A549 (cell line): Measurements from ENCODE around the gene MSANTD3. TPM values are rescaled to one million over a fixed set of nuclear protein-coding genes. Genes with fewer than 3 reads are reported as not detected.

Experiments
- ATAC-seq, 2 experiments: fragments of 200-7000 bp in 1 of 2; fragments of >200 bp in 1 of 2; cut with Nextera tagmentation in 1 of 2; cut with Tn5 transposase in 1 of 2; 3 replicates each; pipeline versions ENCODE4 v1.8.0 to v1.9.1; 2018 to 2020; ENCODE audit warnings: mild to moderate bottlenecking in 1 of 2, moderate library complexity in 1 of 2
- CTCF ChIA-PET: fragments of 300-600 bp; sonication (Branson Sonifier 250); formaldehyde crosslinking; extraction: SDS; loops from one replicate; lab custom pipeline; 2021; ENCODE audit warnings: antibody characterized with exemption, inconsistent platforms; lab: Yijun Ruan, JAX
- POLR2A ChIA-PET: fragments of 350-600 bp; formaldehyde crosslinking; extraction: SDS; loops from one replicate; lab custom pipeline; 2021; ENCODE audit warnings: antibody characterized with exemption, inconsistent platforms; lab: Yijun Ruan, JAX
- DNase-seq, 2 experiments: peaks; one replicate each; pipeline versions ENCODE4 v3.0.0 to v3.0.0-alpha.2; 2011 to 2016; ENCODE audit warnings: low read depth in 1 of 2, low spot score in 1 of 2
- FAIRE-seq: peaks from 2 replicates; lab custom pipeline; 2011; peaks lifted over from hg19 to GRCh38; lab: Jason Lieb, UNC
- H3K27ac ChIP-seq, 2 experiments: fragments of >200 bp; sonication (Bioruptor Twin); formaldehyde crosslinking; 3 replicates each; pipeline ENCODE4 v1.5.1; 2016 to 2017
- H3K4me1 ChIP-seq: fragments of >200 bp; sonication (Bioruptor Twin); formaldehyde crosslinking; 3 replicates; pipeline ENCODE4 v1.6.1; 2016
- H3K4me2 ChIP-seq: fragments of >200 bp; sonication (Bioruptor Twin); formaldehyde crosslinking; 3 replicates; pipeline ENCODE4 v1.6.1; 2016
- H3K4me3 ChIP-seq: fragments of >200 bp; sonication (Bioruptor Twin); formaldehyde crosslinking; 3 replicates; pipeline ENCODE4 v1.5.1; 2016
- H3K9me3 ChIP-seq: fragments of >200 bp; sonication (Bioruptor Twin); formaldehyde crosslinking; 3 replicates; pipeline ENCODE4 v1.6.1; 2016
- BHLHE40 ChIP-seq: IDR thresholded peaks from 2 replicates; pipeline ENCODE4 v1.6.1; 2012; ENCODE audit warnings: low read depth, low read length, inconsistent platforms
- CBX8 ChIP-seq: fragments of 200-600 bp; sonication (generic); IDR thresholded peaks from 2 replicates; pipeline ENCODE4 v1.6.1; 2016
- EHF ChIP-seq: fragments of 250-450 bp; sonication (Bioruptor Pico); IDR thresholded peaks from 2 replicates; pipeline ENCODE4 v1.5.0; 2020; ENCODE audit warnings: mild to moderate bottlenecking
- EHMT2 ChIP-seq: fragments of 200-600 bp; sonication (generic); IDR thresholded peaks from 2 replicates; pipeline ENCODE4 v1.6.1; 2016; ENCODE audit warnings: antibody characterized with exemption, low read depth, mild to moderate bottlenecking, moderate library complexity
- FOSB ChIP-seq: fragments of 250-450 bp; sonication (Bioruptor Pico); IDR thresholded peaks from 2 replicates; pipeline ENCODE4 v1.5.0; 2020; ENCODE audit warnings: mild to moderate bottlenecking, moderate library complexity
- GATA3 ChIP-seq: IDR thresholded peaks from 2 replicates; pipeline ENCODE4 v1.6.1; 2012; ENCODE audit warnings: borderline replicate concordance
- HDAC2 ChIP-seq: fragments of 200-600 bp; sonication (generic); IDR thresholded peaks from 2 replicates; pipeline ENCODE4 v1.6.1; 2016
- HEYL ChIP-seq: fragments of 250-450 bp; sonication (Bioruptor Pico); IDR thresholded peaks from 2 replicates; pipeline ENCODE4 v1.8.0; 2021; ENCODE audit warnings: mild to moderate bottlenecking, moderate library complexity
- HOXA7 ChIP-seq: fragments of 250-450 bp; sonication (Bioruptor Pico); IDR thresholded peaks from 2 replicates; pipeline ENCODE4 v1.5.0; 2020; ENCODE audit warnings: mild to moderate bottlenecking, moderate library complexity
- HOXB5 ChIP-seq: fragments of 250-450 bp; sonication (Bioruptor Pico); IDR thresholded peaks from 2 replicates; pipeline ENCODE4 v1.5.0; 2020; ENCODE audit warnings: mild to moderate bottlenecking, moderate library complexity
- JUNB ChIP-seq: fragments of >200 bp; sonication (Bioruptor Twin); formaldehyde crosslinking; IDR thresholded peaks from 2 replicates; pipeline ENCODE4 v1.6.1; 2016
- KDM1A ChIP-seq: fragments of 200-600 bp; sonication (generic); IDR thresholded peaks from 2 replicates; pipeline ENCODE4 v1.6.1; 2016; ENCODE audit warnings: low read depth, mild to moderate bottlenecking
- KDM5A ChIP-seq: fragments of 200-600 bp; sonication (generic); IDR thresholded peaks from 2 replicates; pipeline ENCODE4 v1.6.1; 2016; ENCODE audit warnings: antibody characterized with exemption, mild to moderate bottlenecking
- MAFK ChIP-seq: fragments of 450-650 bp; IDR thresholded peaks from 2 replicates; pipeline ENCODE4 v1.6.1; 2014; ENCODE audit not compliant: partially characterized antibody
- MYC ChIP-seq: IDR thresholded peaks from 2 replicates; pipeline ENCODE4 v1.6.1; 2012; ENCODE audit warnings: mild to moderate bottlenecking, inconsistent platforms, low read length, improper control_type of control experiment, borderline replicate concordance
- NFE2L2 ChIP-seq: fragments of 150-350 bp; conservative IDR thresholded peaks from 2 replicates; pipeline ENCODE4 v1.6.1; 2014; ENCODE audit warnings: low read length
- NPAS2 ChIP-seq: fragments of 250-450 bp; sonication (Bioruptor Pico); IDR thresholded peaks from 2 replicates; pipeline ENCODE4 v1.8.0; 2022; ENCODE audit warnings: mild to moderate bottlenecking, moderate library complexity, borderline replicate concordance
- PHF8 ChIP-seq: fragments of 200-600 bp; sonication (generic); IDR thresholded peaks from 2 replicates; pipeline ENCODE4 v1.6.1; 2016; ENCODE audit warnings: low read depth, mild to moderate bottlenecking, antibody characterized with exemption, moderate library complexity, borderline replicate concordance
- POLR2A ChIP-seq: IDR thresholded peaks from 2 replicates; pipeline ENCODE4 v1.6.1; 2012; ENCODE audit warnings: mild to moderate bottlenecking, low read length
- POLR2AphosphoS2 ChIP-seq: conservative IDR thresholded peaks from 2 replicates; pipeline ENCODE4 v1.6.1; 2012; ENCODE audit warnings: low read length, improper control_type of control experiment, inconsistent platforms
- RARB ChIP-seq: fragments of 250-450 bp; sonication (Bioruptor Pico); IDR thresholded peaks from 2 replicates; pipeline ENCODE4 v1.8.0; 2021; ENCODE audit warnings: mild to moderate bottlenecking, moderate library complexity
- RCOR1 ChIP-seq: fragments of 150-350 bp; IDR thresholded peaks from 2 replicates; pipeline ENCODE4 v1.6.1; 2014; ENCODE audit warnings: antibody characterized with exemption, low read length, low read depth
- SREBF2 ChIP-seq: fragments of 450-650 bp; IDR thresholded peaks from 2 replicates; pipeline ENCODE4 v1.6.1; 2014; ENCODE audit warnings: mild to moderate bottlenecking, moderate library complexity
- TP53 ChIP-seq: fragments of 250-450 bp; sonication (Bioruptor Pico); IDR thresholded peaks from 2 replicates; pipeline ENCODE4 v1.5.0; 2021; ENCODE audit warnings: mild to moderate bottlenecking, moderate library complexity
- ZFP36 ChIP-seq: fragments of 450-650 bp; IDR thresholded peaks from 2 replicates; pipeline ENCODE4 v1.6.1; 2014; ENCODE audit warnings: borderline replicate concordance; ENCODE audit not compliant: partially characterized antibody
- ZSCAN20 ChIP-seq: fragments of 250-450 bp; sonication (Bioruptor Pico); IDR thresholded peaks from 2 replicates; pipeline ENCODE4 v1.8.0; 2022; ENCODE audit warnings: mild to moderate bottlenecking, moderate library complexity
- WGBS: methylation state at CpG from one replicate; pipeline ENCODE4 v1.1.6; 2017; ENCODE audit errors: missing lambda C conversion rate; 5-methylcytosine and 5-hydroxymethylcytosine counted together
- polyA plus RNA-seq, 4 experiments: library from polyadenylated mRNA; depleted of rRNA in 3 of 4; stranded (reverse); fragments of >200 nt; fragmentation: RNase III in 1 of 4; extraction: RNeasy Plus Mini Kit Qiagen cat#74134 plus additional on column Dnase treatment in 1 of 4; gene quantifications; 2 replicates in 3 of 4; 3 replicates in 1 of 4; pipeline ENCODE4 v1.2.3, GENCODE V29; 2011 to 2017
- TF ChIP-seq, protein P1 (sequence below): IDR thresholded peaks from 2 replicates; pipeline ENCODE4 v1.6.1; 2012
- TF ChIP-seq, protein P2 (sequence below): fragments of 250-450 bp; sonication (Bioruptor Pico); IDR thresholded peaks from 2 replicates; pipeline ENCODE4 v1.5.0; 2020; ENCODE audit warnings: low read depth, mild to moderate bottlenecking, moderate library complexity
- TF ChIP-seq, protein P3 (sequence below): IDR thresholded peaks from 2 replicates; pipeline ENCODE4 v1.6.1; 2012; ENCODE audit warnings: low read depth, borderline replicate concordance
- TF ChIP-seq, protein P4 (sequence below): fragments of 200-600 bp; sonication (generic); IDR thresholded peaks from 2 replicates; pipeline ENCODE4 v1.6.1; 2016; ENCODE audit warnings: antibody characterized with exemption, mild to moderate bottlenecking, moderate library complexity

The MSANTD3 gene
- polyA plus RNA-seq, 2 of the 4 experiments (the other 2 are of a cell fraction), result 43.5 to 66.7 TPM

DNA sequence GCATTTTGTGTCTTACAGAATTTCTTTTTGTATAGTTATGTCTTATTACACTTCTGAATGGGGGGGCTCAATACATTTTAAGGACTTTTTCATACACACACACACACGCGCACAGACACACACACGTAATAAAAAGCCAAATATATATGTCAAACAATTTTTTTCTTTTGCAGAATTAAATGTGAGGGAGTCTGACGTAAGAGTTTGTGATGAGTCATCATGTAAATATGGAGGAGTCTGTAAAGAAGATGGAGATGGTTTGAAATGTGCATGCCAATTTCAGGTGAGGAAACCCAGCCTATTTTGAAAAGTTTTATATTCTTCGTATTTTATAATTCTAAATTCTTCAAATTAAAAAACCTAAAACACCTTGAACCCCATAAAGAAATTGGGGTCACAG lies 71.6 kb downstream of the MSANTD3 start (continued):
- TF ChIP-seq BHLHE40, result no peak
- no peak for TF ChIP-seq KDM5A
- no peak for TF ChIP-seq RCOR1
- no peak for TF ChIP-seq ZFP36
- no peak for TF ChIP-seq NFE2L2
- no peak for TF ChIP-seq NPAS2
- TF ChIP-seq HOXA7 (CRISPR knock-in tag), result no peak
- peak; percentile 85 for TF ChIP-seq MAFK
- TF ChIP-seq FOSB (CRISPR knock-in tag), result no peak
- TF ChIP-seq, protein P1, sequence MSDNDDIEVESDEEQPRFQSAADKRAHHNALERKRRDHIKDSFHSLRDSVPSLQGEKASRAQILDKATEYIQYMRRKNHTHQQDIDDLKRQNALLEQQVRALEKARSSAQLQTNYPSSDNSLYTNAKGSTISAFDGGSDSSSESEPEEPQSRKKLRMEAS, result no peak
- TF ChIP-seq, protein P2, sequence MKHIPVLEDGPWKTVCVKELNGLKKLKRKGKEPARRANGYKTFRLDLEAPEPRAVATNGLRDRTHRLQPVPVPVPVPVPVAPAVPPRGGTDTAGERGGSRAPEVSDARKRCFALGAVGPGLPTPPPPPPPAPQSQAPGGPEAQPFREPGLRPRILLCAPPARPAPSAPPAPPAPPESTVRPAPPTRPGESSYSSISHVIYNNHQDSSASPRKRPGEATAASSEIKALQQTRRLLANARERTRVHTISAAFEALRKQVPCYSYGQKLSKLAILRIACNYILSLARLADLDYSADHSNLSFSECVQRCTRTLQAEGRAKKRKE (CRISPR knock-in tag), result no peak
- TF ChIP-seq JUNB, result peak; percentile 19; the same call in 1 of the 2 replicates
- no peak for TF ChIP-seq HEYL
- no peak for TF ChIP-seq POLR2A
- TF ChIP-seq, protein P3, sequence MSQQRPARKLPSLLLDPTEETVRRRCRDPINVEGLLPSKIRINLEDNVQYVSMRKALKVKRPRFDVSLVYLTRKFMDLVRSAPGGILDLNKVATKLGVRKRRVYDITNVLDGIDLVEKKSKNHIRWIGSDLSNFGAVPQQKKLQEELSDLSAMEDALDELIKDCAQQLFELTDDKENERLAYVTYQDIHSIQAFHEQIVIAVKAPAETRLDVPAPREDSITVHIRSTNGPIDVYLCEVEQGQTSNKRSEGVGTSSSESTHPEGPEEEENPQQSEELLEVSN, result no peak
- TF ChIP-seq KDM1A, result no peak
- no peak for TF ChIP-seq CBX8
- no peak for TF ChIP-seq EHF (CRISPR knock-in tag)
- TF ChIP-seq MYC, result no peak

GRCh38 chr9:100499460-100499859 lies 72.5 kb downstream of the MSANTD3 start:
- WGBS, result 85% methylated on average over 4 of the region's 4 CpGs
- no peak overlapping the region for H3K27ac ChIP-seq
- TF ChIP-seq PHF8, result no peak
- TF ChIP-seq MYC, result no peak
- TF ChIP-seq, all 56 proteins: peak for 0
- no peak for DNase-seq
- POLR2A ChIA-PET, result no interaction called here
- Histone ChIP-seq H3K4me1 (peaks cover 7% of the 10 kb centered on the region; the same call in 2 of the 3 replicates), H3K9me3 (no peaks in the 10 kb centered on the region), H3K4me3 (no peak overlapping the region), H3K4me2 (no peak overlapping the region)
- ATAC-seq, result no peak
- CTCF ChIA-PET, result no interaction called here
- no peak for FAIRE-seq

GRCh38 chr9:100499866-100500265 lies 72.9 kb downstream of the MSANTD3 start:
- WGBS, result 91% methylated on average over 2 of the region's 2 CpGs
- peaks cover 7% of the 10 kb centered on the region; the same call in 2 of the 3 replicates for H3K4me1 ChIP-seq
- H3K4me2 ChIP-seq, result no peak overlapping the region
- no peak overlapping the region for H3K4me3 ChIP-seq
- no peak overlapping the region for H3K27ac ChIP-seq
- DNase-seq, result no peak
- POLR2A ChIA-PET, result no interaction called here
- no peak for ATAC-seq
- TF ChIP-seq HOXB5 (CRISPR knock-in tag) (no peak), ZSCAN20 (CRISPR knock-in tag) (no peak), GATA3 (no peak), RCOR1 (no peak), POLR2AphosphoS2 (no peak), CBX8 (no peak), FOSB (CRISPR knock-in tag) (no peak), HDAC2 (no peak), MAFK (no peak), EHMT2 (no peak), NFE2L2 (no peak), RARB (CRISPR knock-in tag) (no peak), NPAS2 (no peak), TP53 (CRISPR knock-in tag) (no peak), SREBF2 (no peak)
- TF ChIP-seq, protein P1, result no peak
- TF ChIP-seq, protein P4, sequence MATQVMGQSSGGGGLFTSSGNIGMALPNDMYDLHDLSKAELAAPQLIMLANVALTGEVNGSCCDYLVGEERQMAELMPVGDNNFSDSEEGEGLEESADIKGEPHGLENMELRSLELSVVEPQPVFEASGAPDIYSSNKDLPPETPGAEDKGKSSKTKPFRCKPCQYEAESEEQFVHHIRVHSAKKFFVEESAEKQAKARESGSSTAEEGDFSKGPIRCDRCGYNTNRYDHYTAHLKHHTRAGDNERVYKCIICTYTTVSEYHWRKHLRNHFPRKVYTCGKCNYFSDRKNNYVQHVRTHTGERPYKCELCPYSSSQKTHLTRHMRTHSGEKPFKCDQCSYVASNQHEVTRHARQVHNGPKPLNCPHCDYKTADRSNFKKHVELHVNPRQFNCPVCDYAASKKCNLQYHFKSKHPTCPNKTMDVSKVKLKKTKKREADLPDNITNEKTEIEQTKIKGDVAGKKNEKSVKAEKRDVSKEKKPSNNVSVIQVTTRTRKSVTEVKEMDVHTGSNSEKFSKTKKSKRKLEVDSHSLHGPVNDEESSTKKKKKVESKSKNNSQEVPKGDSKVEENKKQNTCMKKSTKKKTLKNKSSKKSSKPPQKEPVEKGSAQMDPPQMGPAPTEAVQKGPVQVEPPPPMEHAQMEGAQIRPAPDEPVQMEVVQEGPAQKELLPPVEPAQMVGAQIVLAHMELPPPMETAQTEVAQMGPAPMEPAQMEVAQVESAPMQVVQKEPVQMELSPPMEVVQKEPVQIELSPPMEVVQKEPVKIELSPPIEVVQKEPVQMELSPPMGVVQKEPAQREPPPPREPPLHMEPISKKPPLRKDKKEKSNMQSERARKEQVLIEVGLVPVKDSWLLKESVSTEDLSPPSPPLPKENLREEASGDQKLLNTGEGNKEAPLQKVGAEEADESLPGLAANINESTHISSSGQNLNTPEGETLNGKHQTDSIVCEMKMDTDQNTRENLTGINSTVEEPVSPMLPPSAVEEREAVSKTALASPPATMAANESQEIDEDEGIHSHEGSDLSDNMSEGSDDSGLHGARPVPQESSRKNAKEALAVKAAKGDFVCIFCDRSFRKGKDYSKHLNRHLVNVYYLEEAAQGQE, result no peak
- CTCF ChIA-PET, result no interaction called here
- FAIRE-seq, result no peak
- no peaks in the 10 kb centered on the region for H3K9me3 ChIP-seq
